Heart left ventricle (tissue), 16 donors: Measurements from ENCODE around the gene PKN3. TPM values are rescaled to one million over a fixed set of nuclear protein-coding genes. Genes with fewer than 3 reads are reported as not detected.

Experiments used
- ATAC-seq, 4 donors: fragments of 200-7000 bp; cut with Tn5 transposase; one replicate each; pipeline ENCODE4 v1.9.1; 2020 to 2022; ENCODE audit warnings: moderate library complexity in 4 of 4, mild to moderate bottlenecking in 3 of 4, moderate number of reproducible peaks in 1 of 4
- DNase-seq, 5 donors: peaks; one replicate each; pipeline ENCODE4 v3.0.0-alpha.2; 2020
- H3K27ac ChIP-seq, 12 donors: fragments of 200-600 bp; sonication (generic) in 4 of 12; one replicate each; pipeline versions ENCODE4 v1.5.0 to v1.8.0; 2016 to 2022; ENCODE audit warnings: mild to moderate bottlenecking in 2 of 12
- H3K27me3 ChIP-seq, 9 donors: fragments of 200-600 bp; sonication (generic) in 2 of 9; one replicate each; pipeline versions ENCODE4 v1.5.1 to v1.8.0; 2016 to 2022; ENCODE audit warnings: mild to moderate bottlenecking in 3 of 9
- H3K36me3 ChIP-seq, 9 donors: fragments of 200-600 bp; sonication (generic) in 2 of 9; one replicate each; pipeline versions ENCODE4 v1.5.0 to v1.8.0; 2018 to 2022; ENCODE audit warnings: mild to moderate bottlenecking in 2 of 9
- H3K4me1 ChIP-seq, 12 donors: fragments of 200-600 bp; sonication (generic) in 4 of 12; one replicate each; pipeline versions ENCODE4 v1.5.0 to v1.8.0; 2016 to 2022; ENCODE audit warnings: mild to moderate bottlenecking in 3 of 12
- H3K4me3 ChIP-seq, 12 donors: fragments of 200-600 bp; sonication (generic) in 4 of 12; one replicate each; pipeline versions ENCODE4 v1.5.0 to v1.8.0; 2017 to 2022; ENCODE audit warnings: mild to moderate bottlenecking in 9 of 12, moderate library complexity in 4 of 12
- H3K9me3 ChIP-seq, 12 donors: fragments of 200-600 bp; sonication (generic) in 4 of 12; one replicate each; pipeline versions ENCODE4 v1.5.0 to v1.8.0; 2016 to 2022; ENCODE audit warnings: mild to moderate bottlenecking in 1 of 12
- CTCF ChIP-seq, 12 donors: fragments of 200-600 bp; sonication (generic) in 4 of 12; IDR thresholded peaks; one replicate each; pipeline versions ENCODE4 v1.5.0 to v1.8.0; 2018 to 2022; ENCODE audit warnings: antibody characterized with exemption in 12 of 12, mild to moderate bottlenecking in 5 of 12
- POLR2A ChIP-seq, 2 donors: fragments of 450-650 bp; IDR thresholded peaks; one replicate each; pipeline ENCODE4 v1.6.1; 2017; ENCODE audit warnings: antibody characterized with exemption in 2 of 2, mild to moderate bottlenecking in 2 of 2, moderate library complexity in 2 of 2
- WGBS, 4 donors: extraction: QIAGEN DNeasy Blood & Tissue Kit in 2 of 4; methylation state at CpG; one replicate each; pipeline versions ENCODE4 v1.1.5 to v1.1.7; 2013 to 2018; 5-methylcytosine and 5-hydroxymethylcytosine counted together
- intact Hi-C, 10 donors: fragments of 100-400 bp; cut with DNase I; formaldehyde crosslinking; loops; one replicate each; pipeline versions ENCODE4 v1.11.1 to v1.14.2; 2022
- polyA plus RNA-seq, 2 donors: library from polyadenylated mRNA; stranded (reverse); fragments of 200-250 nt; gene quantifications; one replicate each; pipeline ENCODE4 v1.2.3, GENCODE V29; 2013
- total RNA-seq, 9 donors: library from RNA; depleted of rRNA in 2 of 9; stranded (reverse); fragments of >200 nt in 2 of 9; fragmentation: NEBNext Ultra II Directional in 3 of 9; extraction: Animal tissue kit (Norgen Biotek cat#: 25700) in 3 of 9; gene quantifications; one replicate each; pipeline versions ENCODE4 v1.1.0 to v1.2.4, GENCODE V29; 2016 to 2023
- donor health status: ischemic (EF 13 %, LVEDD 7.1; RV severe dilation, severe dysfunction).
- donor health status: healthy with polysubstance abuse.
- donor health status: DM: no; HTN: yes; CAD: no.
- donor health status: DM: no; HTN: no; CAD: no.
- donor health status: ischemic (EF 25% LVEDD 6.9; RV normal size, moderate dysfunction).
- donor health status: ischemic (EF 25% LVEDD 5.7; RV mildly dilated, moderate dysfunction).
- donor health status: healthy.
- donor health status: DM: yes; HTN: yes; CAD: no.
- donor health status: ischemic (EF 35%, LVEDD 5.7; RV mildly dilated, moderate dysfunction).
- donor health status: nonischemic (EF 11% LVEDD 7.7; RV severe dilation, severe dysfunction).
- donor health status: DM: yes; HTN: yes; CAD: no.
- donor health status: PGD.
- donor health status: ischemic (EF 29% LVEDD 5.4; RV normal size, mild dysfunction).
- donor health status: nonischemic (EF 23%, LVEDD 6.1; RV moderate dilation, normal function).

PKN3 gene
- total and polyA plus RNA-seq, 11 donors: 3.7 to 16.1 (median 6.0) TPM

GRCh38 chr9:128729766-128730517, 27.6 kb downstream of the PKN3 start:
- WGBS, 4 donors: 89 to 91% (median 90%) methylated on average over 25 to 27 of the region's 27 CpGs
- Histone ChIP-seq H3K36me3 (peaks cover 0 to 40% (median 35%) of the 10 kb centered on the region in 9 donors), H3K4me1 (peaks cover 0 to 12% (median under 1%) of the 10 kb centered on the region in 12 donors), H3K27ac (no peak overlapping the region), H3K9me3 (peaks cover 0 to 3% (median 0%) of the 10 kb centered on the region in 12 donors), H3K27me3 (no peaks in the 10 kb centered on the region), H3K4me3 (no peak overlapping the region)
- no peak for TF ChIP-seq CTCF (IDR thresholded peaks at IDR 0.05)
- no peak for TF ChIP-seq POLR2A (IDR thresholded peaks at IDR 0.05)
- DNase-seq (no peak), ATAC-seq (peak in 1 of 4 donors; percentile 12)
- intact Hi-C loops: loop anchor here in 1 of 10 donors (5.0 kb wide), 1 partner anchor 57 kb away; the partner anchor contains the start of gene TBC1D13

GRCh38 chr9:128731093-128731492, 28.8 kb downstream of the PKN3 start:
- no peak overlapping the region for H3K4me3 ChIP-seq
- H3K27me3 ChIP-seq: no peaks in the 10 kb centered on the region
- H3K4me1 ChIP-seq: peaks cover 0 to 8% (median 0%) of the 10 kb centered on the region in 12 donors
- DNase-seq (no peak), ATAC-seq (no peak)
- 86 to 90% (median 88%) methylated on average over 13 of the region's 13 CpGs for WGBS, 4 donors
- peaks cover 0 to 47% (median 40%) of the 10 kb centered on the region in 9 donors for H3K36me3 ChIP-seq
- H3K27ac ChIP-seq: no peak overlapping the region
- no peaks in the 10 kb centered on the region for H3K9me3 ChIP-seq
- intact Hi-C loops: loop anchor here in 1 of 10 donors (5.0 kb wide), 1 partner anchor 56 kb away; the partner anchor contains the start of gene TBC1D13
- TF ChIP-seq CTCF (IDR thresholded peaks at IDR 0.05) (no peak), POLR2A (IDR thresholded peaks at IDR 0.05) (no peak)

GRCh38 chr9:128731691-128732090, 29.4 kb downstream of the PKN3 start:
- intact Hi-C loops: loop anchor here in 1 of 10 donors (5.0 kb wide), 1 partner anchor 56 kb away; the partner anchor contains the start of gene TBC1D13
- H3K36me3 ChIP-seq: peaks cover 0 to 50% (median 42%) of the 10 kb centered on the region in 9 donors
- peaks cover 0 to 8% (median 0%) of the 10 kb centered on the region in 12 donors for H3K4me1 ChIP-seq
- TF ChIP-seq CTCF (IDR thresholded peaks at IDR 0.05): no peak
- TF ChIP-seq POLR2A (IDR thresholded peaks at IDR 0.05): no peak
- H3K27ac ChIP-seq: no peak overlapping the region
- ATAC-seq: no peak
- H3K4me3 ChIP-seq: no peak overlapping the region
- no peak for DNase-seq
- H3K9me3 ChIP-seq: no peaks in the 10 kb centered on the region
- H3K27me3 ChIP-seq: no peaks in the 10 kb centered on the region
- WGBS, 4 donors: 83 to 91% (median 85%) methylated on average over 9 of the region's 9 CpGs

- DNase-seq: no peak
- Histone ChIP-seq H3K27me3 (no peaks in the 10 kb centered on the region), H3K36me3 (peaks cover 0 to 59% (median 51%) of the 10 kb centered on the region in 9 donors), H3K9me3 (no peaks in the 10 kb centered on the region), H3K27ac (no peak overlapping the region), H3K4me1 (peaks cover 0 to 8% (median 0%) of the 10 kb centered on the region in 12 donors), H3K4me3 (no peak overlapping the region)
- intact Hi-C loops: loop anchor here in 1 of 10 donors (5.0 kb wide), 1 partner anchor 55 kb away; the partner anchor contains the start of gene TBC1D13
- no peak for TF ChIP-seq CTCF (IDR thresholded peaks at IDR 0.05)
- no peak for TF ChIP-seq POLR2A (IDR thresholded peaks at IDR 0.05)
- 87 to 91% (median 88%) methylated on average over 13 of the region's 13 CpGs for WGBS, 4 donors
- ATAC-seq: no peak
Measured at GRCh38 chr9:128732576-128732975, 30.3 kb downstream of the PKN3 start.
